GM18868 (cell line): ENCODE results near the gene RGPD4.
"Not testable (repeated sequence)": the region's sequence is repeated elsewhere in the genome, so short reads cannot be mapped to it uniquely, and the experiment has no call there.

Source experiments
- ATAC-seq: cut with Tn5 transposase; IDR thresholded peaks from one replicate; pipeline ENCODE4 v1.9.1; 2021; ENCODE audit warnings: mild to moderate bottlenecking, moderate library complexity; ENCODE audit not compliant: unreplicated experiment

Gene RGPD4

GRCh38 chr2:107826749-107827148 lies at the start of gene RGPD4:
RGPD4 (plus strand) TSS chr2:107826892; CDS start chr2:107827014, 122 bp downstream.
- not testable (repeated sequence) for ATAC-seq

GRCh38 chr2:107777974-107778373 lies 48.7 kb upstream of the RGPD4 start:
- no peak for ATAC-seq

- no peak for ATAC-seq
Measured at GRCh38 chr2:107785756-107786155, 40.9 kb upstream of the RGPD4 start.

GRCh38 chr2:107790837-107791236 lies 35.9 kb upstream of the RGPD4 start:
- ATAC-seq: no peak

- no peak for ATAC-seq
Measured at GRCh38 chr2:107801498-107801897, 25.2 kb upstream of the RGPD4 start.

- ATAC-seq: no peak
Measured at GRCh38 chr2:107804608-107805498, 21.8 kb upstream of the RGPD4 start.

GRCh38 chr2:107806901-107807300 lies 19.8 kb upstream of the RGPD4 start:
- no peak for ATAC-seq

GRCh38 chr2:107807988-107808387 lies 18.7 kb upstream of the RGPD4 start:
- ATAC-seq: no peak

GRCh38 chr2:107808959-107809358 lies 17.7 kb upstream of the RGPD4 start:
- no peak for ATAC-seq

GRCh38 chr2:107809835-107810234 lies 16.9 kb upstream of the RGPD4 start:
- ATAC-seq: no peak

- no peak for ATAC-seq
Measured at GRCh38 chr2:107810734-107811133, 16.0 kb upstream of the RGPD4 start.

GRCh38 chr2:107811411-107811810 lies 15.3 kb upstream of the RGPD4 start:
- ATAC-seq: no peak

GRCh38 chr2:107812006-107812405 lies 14.7 kb upstream of the RGPD4 start:
- ATAC-seq: no peak

GRCh38 chr2:107817378-107817777 lies 9.3 kb upstream of the RGPD4 start:
- no peak for ATAC-seq

GRCh38 chr2:107822302-107822701 lies 4.4 kb upstream of the RGPD4 start:
- ATAC-seq: no peak

- ATAC-seq: no peak
Measured at GRCh38 chr2:107824451-107825205, 2.1 kb upstream of the RGPD4 start.

- no peak for ATAC-seq
Measured at GRCh38 chr2:107825206-107825563, 1.5 kb upstream of the RGPD4 start.

- ATAC-seq: not testable (repeated sequence)
Measured at GRCh38 chr2:107829514-107829913, 2.8 kb downstream of the RGPD4 start.

GRCh38 chr2:107833152-107833551 lies 6.5 kb downstream of the RGPD4 start:
- not testable (repeated sequence) for ATAC-seq

GRCh38 chr2:107833618-107834017 lies 6.9 kb downstream of the RGPD4 start:
- ATAC-seq: not testable (repeated sequence)

GRCh38 chr2:107916121-107916520 lies 89.4 kb downstream of the RGPD4 start:
- not testable (repeated sequence) for ATAC-seq
